ENCODE data around the gene PPM1L. TPM values are rescaled to one million over a fixed set of nuclear protein-coding genes. Genes with fewer than 3 reads are reported as not detected.

Gene PPM1L
- total and polyA plus RNA-seq, 7 experiments from 2014 or later = 0.48 to 19.1 (median 5.3) TPM

Other genes starting within 250 kb of the PPM1L start
- gene KPNA4, start 190.7 kb upstream of the PPM1L start, total RNA-seq = 10 to 100 TPM; 38.3 to 55.4 (median 45.9) TPM
- 1 to 10 TPM; 5.9 to 8.3 TPM for gene KPNA4, start 190.7 kb upstream of the PPM1L start, polyA plus RNA-seq
- gene ARL14, start 79.1 kb upstream of the PPM1L start, total RNA-seq = not detected
- not detected for gene ARL14, start 79.1 kb upstream of the PPM1L start, polyA plus RNA-seq